Measurements from ENCODE around the gene TERF2IP.

- TF ChIP-seq CTCF (conservative IDR thresholded peaks at IDR 0.05; ENCODE audit: low read depth, low read length) (no peak), EZH2 (IDR thresholded peaks at IDR 0.05; ENCODE audit: borderline replicate concordance, low read depth, low read length, poor library complexity, severe bottlenecking) (no peak)
Observed at GRCh38 chr16:75622761-75623605, 24.6 kb upstream of the TERF2IP start, which contains the start of gene ADAT1.

All from A673 (cell line).